Epithelial cell of proximal tubule (primary cell): ENCODE data around the gene COL2A1. TPM values are rescaled to one million over a fixed set of nuclear protein-coding genes. Genes with fewer than 3 reads are reported as not detected.

Experiments
- DNase-seq: peaks from one replicate; pipeline ENCODE4 v3.0.0-alpha.2; 2011; ENCODE audit warnings: low read depth
- H3K4me3 ChIP-seq: 2 replicates; pipeline ENCODE4 v1.5.1; 2011; ENCODE audit warnings: low read depth, mild to moderate bottlenecking, low read length
- total RNA-seq: library from RNA; depleted of rRNA; stranded (reverse); fragments of >200 nt; gene quantifications from 2 replicates; pipeline ENCODE4 v1.2.3, GENCODE V29; 2015
- TF ChIP-seq, protein P1 (sequence below): conservative IDR thresholded peaks from 2 replicates; pipeline ENCODE4 v1.5.1; 2012; ENCODE audit warnings: low read depth, mild to moderate bottlenecking, low read length

COL2A1 gene
- total RNA-seq, 1 donor from 2014 or later: 0.69 TPM

DNA sequence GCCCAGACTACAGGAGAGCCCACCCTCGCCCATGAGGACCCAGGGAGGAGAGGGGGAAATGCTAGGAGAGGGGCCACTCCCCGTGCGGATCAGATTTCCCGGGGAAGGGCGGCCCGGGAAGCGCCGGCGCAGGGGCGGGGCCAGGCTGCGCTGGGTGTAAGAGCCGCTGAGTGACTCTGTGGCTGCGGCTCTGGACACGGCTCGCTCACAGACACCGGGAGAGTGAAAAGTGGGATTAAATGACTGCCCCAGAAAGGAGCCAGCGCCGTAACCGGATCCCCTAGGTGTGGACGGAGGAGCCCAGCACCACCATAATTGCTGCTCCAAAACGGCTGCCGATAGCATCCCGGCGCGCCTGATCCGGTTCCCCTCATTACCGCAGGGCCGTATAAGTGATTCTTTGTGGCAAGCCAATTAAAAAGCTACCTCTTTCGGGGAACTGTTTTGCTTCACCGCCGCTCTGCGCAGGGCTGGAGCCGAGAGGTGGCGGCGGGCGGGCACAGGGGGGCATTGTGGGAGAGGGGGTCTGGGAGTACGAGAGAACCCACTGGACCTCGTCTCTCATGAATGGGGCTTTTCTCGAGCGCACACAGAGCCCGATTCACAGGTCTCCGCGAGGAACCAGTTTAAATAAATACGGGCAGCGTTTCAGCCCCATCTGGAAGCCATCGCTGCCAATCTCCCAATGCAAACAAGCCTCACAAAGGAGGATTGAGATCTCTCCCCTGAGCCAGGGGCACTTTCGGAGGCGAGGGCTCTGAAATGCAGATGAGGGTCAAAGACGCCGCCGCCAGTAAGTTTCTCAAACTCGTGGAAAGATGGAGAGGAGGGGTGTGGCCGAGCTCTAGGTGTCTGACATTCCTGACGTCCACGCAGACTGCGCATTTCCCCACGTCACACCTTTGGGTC is 2.5 kb downstream of the COL2A1 start:
- no peak for DNase-seq
- peak overlapping the region; percentile 55 for H3K4me3 ChIP-seq
- TF ChIP-seq, protein P1, sequence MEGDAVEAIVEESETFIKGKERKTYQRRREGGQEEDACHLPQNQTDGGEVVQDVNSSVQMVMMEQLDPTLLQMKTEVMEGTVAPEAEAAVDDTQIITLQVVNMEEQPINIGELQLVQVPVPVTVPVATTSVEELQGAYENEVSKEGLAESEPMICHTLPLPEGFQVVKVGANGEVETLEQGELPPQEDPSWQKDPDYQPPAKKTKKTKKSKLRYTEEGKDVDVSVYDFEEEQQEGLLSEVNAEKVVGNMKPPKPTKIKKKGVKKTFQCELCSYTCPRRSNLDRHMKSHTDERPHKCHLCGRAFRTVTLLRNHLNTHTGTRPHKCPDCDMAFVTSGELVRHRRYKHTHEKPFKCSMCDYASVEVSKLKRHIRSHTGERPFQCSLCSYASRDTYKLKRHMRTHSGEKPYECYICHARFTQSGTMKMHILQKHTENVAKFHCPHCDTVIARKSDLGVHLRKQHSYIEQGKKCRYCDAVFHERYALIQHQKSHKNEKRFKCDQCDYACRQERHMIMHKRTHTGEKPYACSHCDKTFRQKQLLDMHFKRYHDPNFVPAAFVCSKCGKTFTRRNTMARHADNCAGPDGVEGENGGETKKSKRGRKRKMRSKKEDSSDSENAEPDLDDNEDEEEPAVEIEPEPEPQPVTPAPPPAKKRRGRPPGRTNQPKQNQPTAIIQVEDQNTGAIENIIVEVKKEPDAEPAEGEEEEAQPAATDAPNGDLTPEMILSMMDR: no peak

GRCh38 chr12:48000878-48001504 is 3.3 kb downstream of the COL2A1 start:
- peak; percentile 10 for DNase-seq
- H3K4me3 ChIP-seq: peak overlapping the region; percentile 55
- TF ChIP-seq, protein P1: no peak

- TF ChIP-seq, protein P1: no peak
- no peak for DNase-seq
- no peak overlapping the region for H3K4me3 ChIP-seq
Measured at GRCh38 chr12:47999816-48000215, 4.5 kb downstream of the COL2A1 start.

DNA sequence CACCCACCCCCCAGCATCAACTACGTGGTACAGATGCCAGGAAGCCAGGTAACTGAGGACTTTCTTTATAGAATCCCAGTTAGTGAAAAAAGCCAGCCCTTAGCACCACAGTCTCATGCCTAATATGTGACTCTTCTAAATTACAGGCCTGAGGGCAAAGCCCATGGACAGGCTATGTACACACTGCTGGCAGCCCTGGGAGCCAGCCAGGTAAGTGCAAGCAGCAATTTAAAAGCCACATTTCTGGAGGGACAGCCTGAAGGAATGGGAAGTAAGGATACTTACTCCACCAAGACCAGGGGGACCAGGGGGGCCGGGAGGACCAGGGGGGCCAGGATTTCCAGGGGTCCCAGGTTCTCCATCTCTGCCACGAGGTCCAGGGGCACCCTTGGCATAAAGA is 7.0 kb downstream of the COL2A1 start:
- no peak for DNase-seq

DNA sequence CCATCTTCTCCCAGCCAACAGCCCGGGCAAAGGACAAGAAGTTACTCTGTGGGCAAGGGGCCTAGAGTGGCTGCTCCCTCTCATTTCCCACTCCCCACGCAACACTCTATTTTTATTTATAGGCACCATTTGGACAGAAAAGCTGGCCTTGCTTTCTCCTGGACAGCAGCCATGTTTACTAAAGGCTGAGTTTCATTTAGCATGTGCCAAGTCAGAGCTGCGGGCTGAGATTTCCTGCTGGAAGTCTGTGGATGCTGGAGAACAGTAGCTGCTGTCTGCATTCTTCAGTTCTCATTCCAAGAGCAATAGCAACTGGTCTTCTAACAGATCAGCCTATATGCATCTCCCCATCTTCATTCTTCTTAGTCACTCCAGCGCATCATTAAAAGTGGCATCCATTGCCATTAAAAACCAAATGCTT is 8.3 kb downstream of the COL2A1 start:
- no peak for DNase-seq
- TF ChIP-seq, protein P1: no peak

More for the DNA sequence above, 7.0 kb downstream of the COL2A1 start:
- TF ChIP-seq, protein P1: no peak
- no peak overlapping the region for H3K4me3 ChIP-seq

GRCh38 chr12:47993491-47993890 is 10.8 kb downstream of the COL2A1 start:
- TF ChIP-seq, protein P1: no peak
- no peak for DNase-seq
- no peak overlapping the region for H3K4me3 ChIP-seq

More for the DNA sequence above, 8.3 kb downstream of the COL2A1 start:
- no peak overlapping the region for H3K4me3 ChIP-seq
